ENCODE results near the gene TEX52.

DNA sequence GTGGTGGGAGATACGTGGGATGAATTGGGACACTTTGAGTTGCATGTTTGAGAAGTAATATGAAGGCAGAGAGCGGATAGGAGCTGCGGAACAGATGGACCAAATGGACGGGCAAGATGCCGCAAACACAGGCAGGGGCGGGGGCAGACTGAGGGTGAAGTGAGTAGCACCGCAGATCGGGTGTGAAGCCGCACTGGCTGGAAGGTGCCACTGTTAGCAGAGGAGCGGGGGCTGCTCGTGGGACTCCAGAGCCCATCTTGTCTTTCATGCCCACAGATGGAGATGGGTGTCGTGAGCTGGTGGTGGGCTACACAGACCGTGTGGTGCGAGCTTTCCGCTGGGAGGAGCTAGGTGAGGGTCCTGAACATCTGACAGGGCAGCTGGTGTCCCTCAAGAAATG is 37.0 kb downstream of the TEX52 start:
- TF ChIP-seq, protein P1, sequence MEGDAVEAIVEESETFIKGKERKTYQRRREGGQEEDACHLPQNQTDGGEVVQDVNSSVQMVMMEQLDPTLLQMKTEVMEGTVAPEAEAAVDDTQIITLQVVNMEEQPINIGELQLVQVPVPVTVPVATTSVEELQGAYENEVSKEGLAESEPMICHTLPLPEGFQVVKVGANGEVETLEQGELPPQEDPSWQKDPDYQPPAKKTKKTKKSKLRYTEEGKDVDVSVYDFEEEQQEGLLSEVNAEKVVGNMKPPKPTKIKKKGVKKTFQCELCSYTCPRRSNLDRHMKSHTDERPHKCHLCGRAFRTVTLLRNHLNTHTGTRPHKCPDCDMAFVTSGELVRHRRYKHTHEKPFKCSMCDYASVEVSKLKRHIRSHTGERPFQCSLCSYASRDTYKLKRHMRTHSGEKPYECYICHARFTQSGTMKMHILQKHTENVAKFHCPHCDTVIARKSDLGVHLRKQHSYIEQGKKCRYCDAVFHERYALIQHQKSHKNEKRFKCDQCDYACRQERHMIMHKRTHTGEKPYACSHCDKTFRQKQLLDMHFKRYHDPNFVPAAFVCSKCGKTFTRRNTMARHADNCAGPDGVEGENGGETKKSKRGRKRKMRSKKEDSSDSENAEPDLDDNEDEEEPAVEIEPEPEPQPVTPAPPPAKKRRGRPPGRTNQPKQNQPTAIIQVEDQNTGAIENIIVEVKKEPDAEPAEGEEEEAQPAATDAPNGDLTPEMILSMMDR (IDR thresholded peaks at IDR 0.05), result no peak
- no peak for TF ChIP-seq POLR2A (IDR thresholded peaks at IDR 0.05)
